HG02678 (cell line): ENCODE measurements around the gene FSTL3.
"Not testable (repeated sequence)": the region's sequence is repeated elsewhere in the genome, so short reads cannot be mapped to it uniquely, and the experiment has no call there.

Experiments used
- ATAC-seq: cut with Tn5 transposase; IDR thresholded peaks from one replicate; pipeline ENCODE4 v1.9.1; 2021; ENCODE audit warnings: mild to moderate bottlenecking, moderate library complexity; ENCODE audit not compliant: unreplicated experiment

The FSTL3 gene

GRCh38 chr19:676339-677105, at the start of gene FSTL3:
TSS of gene FSTL3 (plus strand) at chr19:676392. CDS start at chr19:676424, 32 bp downstream.
- no peak for ATAC-seq

GRCh38 chr19:626566-626965, 49.6 kb upstream of the FSTL3 start:
- ATAC-seq: not testable (repeated sequence)

- ATAC-seq: no peak
These were observed 48.0 kb upstream of the FSTL3 start for GRCh38 chr19:628168-628567.

GRCh38 chr19:629515-629914, 46.7 kb upstream of the FSTL3 start:
- not testable (repeated sequence) for ATAC-seq

DNA sequence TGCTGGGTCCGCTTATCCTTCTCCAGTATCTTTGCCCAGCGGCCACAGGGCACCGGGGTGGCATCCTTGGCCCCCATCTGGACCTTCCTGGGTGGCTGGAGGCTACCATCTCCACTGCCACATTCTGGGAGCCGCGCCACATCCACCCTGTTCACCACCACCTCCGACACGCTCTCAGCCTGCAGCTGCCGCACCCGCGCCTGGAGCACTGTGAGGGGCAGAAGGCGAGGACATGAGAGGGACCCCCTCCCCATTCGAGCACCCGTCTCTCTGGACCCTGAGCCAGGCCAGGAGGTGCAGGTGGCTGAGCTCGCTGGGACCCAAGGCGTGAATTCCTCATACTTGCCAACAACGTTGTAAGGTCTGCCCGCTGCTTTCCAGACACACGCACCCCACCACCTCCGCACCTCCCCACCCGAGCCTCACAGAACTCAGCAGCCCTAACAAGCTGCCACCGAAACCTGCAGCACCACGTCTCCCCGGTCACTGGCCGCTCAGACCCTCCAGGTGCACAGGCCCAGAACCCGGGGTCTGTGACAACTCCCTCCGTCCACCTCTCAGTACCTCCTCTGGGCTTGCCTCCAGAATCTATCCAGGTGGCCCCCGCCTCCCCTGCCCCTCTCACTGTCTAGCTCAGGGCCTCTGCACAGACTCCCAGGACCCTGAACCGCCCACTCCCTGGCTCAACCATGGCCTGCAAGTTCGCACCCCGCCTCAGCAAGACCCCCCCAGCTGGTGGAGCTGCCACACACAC, 46.1 kb upstream of the FSTL3 start:
- no peak for ATAC-seq

GRCh38 chr19:632579-633067, 43.6 kb upstream of the FSTL3 start:
- peak; percentile 6 for ATAC-seq

GRCh38 chr19:633068-633785, 43.0 kb upstream of the FSTL3 start, which contains the start of gene POLRMT:
TSS of gene POLRMT (minus strand) at chr19:633537. CDS start at chr19:633512, 25 bp downstream.
- ATAC-seq: peak; percentile 91

DNA sequence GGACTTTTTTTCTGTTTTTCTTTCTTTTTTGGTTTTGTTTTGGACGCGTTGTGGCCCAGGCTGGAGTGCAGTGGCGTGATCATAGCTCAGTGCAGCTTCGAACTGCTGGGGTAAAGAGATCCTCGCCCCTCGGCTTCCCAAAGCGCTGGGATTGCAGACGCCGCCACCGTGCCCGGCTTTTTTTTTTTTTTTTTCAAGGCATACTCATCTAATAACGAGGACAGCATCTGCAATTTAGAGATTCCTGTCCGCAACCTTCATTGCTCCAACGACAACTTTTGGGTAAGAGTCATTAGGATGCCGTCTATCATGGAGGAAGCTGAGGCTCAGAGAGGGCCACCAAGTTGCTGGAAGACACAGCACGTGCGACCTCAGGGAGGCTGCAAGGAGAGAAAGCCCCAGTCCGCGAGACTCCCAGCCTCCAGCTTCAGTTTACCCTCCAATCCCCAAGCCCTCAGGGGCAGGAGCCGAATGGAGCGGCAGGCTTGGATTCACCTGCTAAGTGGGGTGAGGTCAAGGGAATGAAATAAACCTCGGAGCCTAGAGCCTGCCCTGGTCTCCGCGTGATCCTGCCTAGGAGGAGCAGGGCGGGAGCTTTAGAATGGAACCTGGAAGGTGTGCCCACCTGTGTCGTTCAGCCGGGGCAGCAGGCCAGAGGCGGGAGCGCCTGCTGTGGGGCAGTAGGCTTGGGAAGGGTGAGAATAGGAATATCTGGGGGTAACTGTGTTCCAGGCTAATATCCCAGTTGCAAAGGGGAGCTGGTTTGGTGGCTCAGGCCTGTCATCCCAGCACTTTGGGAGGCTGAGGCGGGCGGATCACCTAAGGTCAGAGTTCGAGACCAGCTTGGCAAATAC, 42.2 kb upstream of the FSTL3 start:
- ATAC-seq: no peak

DNA sequence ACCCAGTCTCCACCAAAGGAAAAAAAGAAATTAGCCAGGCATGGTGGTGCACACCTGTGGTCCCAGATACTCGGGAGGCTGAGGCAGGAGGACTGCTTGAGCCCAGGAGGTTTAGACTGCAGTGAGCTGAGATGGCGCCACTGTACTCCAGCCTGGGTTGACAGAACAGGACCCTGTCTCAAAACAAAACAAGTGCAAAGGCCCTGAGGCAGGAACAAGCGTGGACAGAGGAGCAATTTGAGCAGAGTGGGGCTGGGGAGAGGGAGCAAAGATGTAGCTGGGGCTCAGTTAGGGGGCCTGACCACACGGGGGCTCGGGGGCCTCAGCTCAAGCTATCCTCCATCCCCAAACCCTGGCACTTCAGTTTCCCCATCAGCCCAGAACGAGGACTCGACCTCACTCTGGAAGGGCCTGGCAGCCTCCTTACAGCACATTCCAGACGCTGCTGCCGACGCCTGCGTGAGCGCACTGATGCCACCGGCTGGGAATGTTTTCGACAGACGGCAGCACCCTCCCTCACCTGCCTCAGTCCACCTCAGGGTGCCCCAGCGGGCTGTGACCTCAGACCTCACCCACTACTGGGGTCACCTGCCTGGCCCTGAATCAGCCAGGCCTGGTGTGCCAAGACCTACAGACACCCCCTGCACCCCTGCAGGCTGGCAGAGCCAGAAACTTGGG, 41.1 kb upstream of the FSTL3 start:
- no peak for ATAC-seq

DNA sequence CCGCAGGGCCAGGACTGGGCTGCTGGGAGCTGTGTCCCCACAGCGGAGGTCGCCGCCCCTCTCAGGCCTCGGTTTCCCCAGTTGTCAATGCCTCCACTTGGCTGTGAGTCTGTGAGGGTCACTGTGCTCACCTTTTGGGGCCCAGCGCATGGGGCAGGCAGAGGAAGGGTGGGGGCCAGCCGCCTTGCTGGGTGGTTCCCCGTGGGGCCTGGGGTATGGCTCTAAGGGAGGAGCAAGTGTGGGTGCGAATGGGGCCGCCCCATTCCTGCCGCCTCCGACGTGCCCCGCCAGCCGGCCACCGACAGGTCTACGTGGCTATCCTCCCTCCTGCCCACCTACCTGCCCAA, 37.3 kb upstream of the FSTL3 start:
- no peak for ATAC-seq

- peak; percentile 60 for ATAC-seq
These were observed 36.7 kb upstream of the FSTL3 start, which contains the start of gene FGF22 for GRCh38 chr19:639253-640160. TSS of gene FGF22 (plus strand) at chr19:639879. CDS start at chr19:639926, 47 bp downstream.

- no peak for ATAC-seq
These were observed 36.0 kb upstream of the FSTL3 start for GRCh38 chr19:640161-640558.

DNA sequence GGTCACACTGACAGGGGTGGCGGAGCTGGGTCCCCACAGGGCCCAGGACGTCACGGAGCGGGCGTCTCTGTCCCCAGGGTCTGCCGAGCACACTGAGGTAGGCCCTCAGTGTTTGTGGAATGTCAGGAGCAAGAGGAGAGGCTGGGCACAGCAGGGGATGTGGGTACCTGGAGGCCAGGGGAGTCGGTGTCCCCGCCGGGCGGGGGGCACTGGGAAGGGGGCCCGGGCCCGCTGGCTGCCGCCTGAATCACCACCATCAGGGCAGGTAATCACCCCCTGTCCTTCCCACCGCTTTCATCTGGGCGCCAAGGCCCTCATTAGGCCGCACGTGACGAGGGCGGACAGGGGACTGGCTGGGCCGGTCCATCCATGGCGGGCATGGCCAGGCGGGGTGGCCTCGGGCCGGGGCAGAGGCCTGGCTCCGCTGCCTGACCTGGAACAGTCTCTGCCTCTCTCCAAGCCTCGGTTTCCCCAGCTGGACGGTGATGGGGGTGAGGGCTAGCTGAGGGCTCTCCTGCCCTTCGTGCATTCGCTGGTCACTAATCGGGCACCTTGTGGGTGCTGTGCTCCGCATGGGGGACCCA, 35.5 kb upstream of the FSTL3 start:
- ATAC-seq: no peak

DNA sequence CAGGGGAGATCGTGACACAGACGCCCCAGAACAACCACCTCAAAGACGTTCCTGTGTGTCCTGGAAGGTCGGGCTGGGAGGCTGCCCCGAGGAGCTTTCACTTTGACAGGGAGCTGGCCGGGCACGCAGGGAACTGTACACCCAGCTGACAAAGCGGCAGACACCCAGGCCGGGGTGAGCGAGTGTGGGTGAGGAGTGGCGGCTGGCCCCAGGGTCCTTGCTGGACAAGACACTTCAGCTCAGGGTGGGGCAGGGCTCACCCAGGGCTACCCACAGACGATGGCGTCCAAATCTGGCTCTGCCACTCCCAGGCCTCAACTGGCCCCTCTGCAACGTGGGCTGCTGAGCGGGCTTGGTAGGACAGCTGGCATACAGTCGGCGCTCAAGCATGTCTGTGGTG, 34.5 kb upstream of the FSTL3 start:
- no peak for ATAC-seq

DNA sequence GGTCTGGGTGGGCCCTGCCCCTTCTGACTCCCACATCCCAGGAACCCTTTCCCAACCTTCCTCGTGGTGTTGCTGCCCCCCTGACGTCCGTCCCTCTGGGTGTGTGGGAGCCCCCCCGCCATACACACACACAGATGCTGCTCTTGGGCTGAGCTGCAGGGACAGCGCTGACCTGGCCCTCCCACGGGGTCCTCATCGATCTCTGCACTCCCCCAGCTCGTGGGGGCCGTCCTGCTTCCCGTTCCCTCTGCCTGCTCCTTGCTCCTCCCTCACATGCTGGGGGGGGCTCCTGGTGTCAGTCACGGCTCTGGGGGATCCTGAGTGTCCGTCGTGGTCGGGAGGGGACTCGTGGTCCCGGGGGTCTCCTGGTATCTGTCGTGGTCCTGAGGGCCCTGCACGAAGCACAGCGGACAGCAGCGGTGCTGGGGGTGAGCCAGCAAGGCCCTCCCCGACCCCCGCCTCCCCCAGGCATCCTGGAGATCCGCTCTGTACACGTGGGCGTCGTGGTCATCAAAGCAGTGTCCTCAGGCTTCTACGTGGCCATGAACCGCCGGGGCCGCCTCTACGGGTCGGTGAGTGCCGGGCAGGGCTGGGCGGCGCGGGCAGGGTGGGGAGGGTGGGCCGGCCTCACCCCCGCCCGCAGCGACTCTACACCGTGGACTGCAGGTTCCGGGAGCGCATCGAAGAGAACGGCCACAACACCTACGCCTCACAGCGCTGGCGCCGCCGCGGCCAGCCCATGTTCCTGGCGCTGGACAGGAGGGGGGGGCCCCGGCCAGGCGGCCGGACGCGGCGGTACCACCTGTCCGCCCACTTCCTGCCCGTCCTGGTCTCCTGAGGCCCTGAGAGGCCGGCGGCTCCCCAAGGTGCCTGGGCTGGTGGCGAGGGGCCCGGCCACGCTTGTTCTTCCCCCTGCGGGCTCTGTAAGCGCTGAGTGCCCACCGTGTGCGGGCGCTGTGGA, 33.1 kb upstream of the FSTL3 start:
- ATAC-seq: no peak

DNA sequence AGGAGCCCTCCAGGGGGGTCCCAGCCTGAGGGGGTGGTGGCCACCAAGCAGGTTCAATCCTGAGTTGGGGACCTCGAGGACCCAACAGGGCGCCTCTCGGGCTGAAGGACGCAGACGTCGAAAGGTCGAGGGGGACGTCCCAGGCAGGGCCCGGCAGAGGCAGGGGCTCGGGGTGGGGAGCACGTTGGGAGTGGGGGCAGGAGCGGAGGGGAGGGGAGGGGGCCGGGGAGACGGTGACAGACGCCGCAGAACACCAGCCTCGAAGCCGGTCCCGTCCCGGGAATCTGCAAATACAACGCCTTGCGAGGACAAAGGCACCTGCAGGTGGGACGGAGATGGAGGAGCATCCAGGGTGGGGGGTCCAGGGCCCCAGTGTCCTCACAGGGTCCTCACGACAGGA, 32.5 kb upstream of the FSTL3 start:
- ATAC-seq: no peak

DNA sequence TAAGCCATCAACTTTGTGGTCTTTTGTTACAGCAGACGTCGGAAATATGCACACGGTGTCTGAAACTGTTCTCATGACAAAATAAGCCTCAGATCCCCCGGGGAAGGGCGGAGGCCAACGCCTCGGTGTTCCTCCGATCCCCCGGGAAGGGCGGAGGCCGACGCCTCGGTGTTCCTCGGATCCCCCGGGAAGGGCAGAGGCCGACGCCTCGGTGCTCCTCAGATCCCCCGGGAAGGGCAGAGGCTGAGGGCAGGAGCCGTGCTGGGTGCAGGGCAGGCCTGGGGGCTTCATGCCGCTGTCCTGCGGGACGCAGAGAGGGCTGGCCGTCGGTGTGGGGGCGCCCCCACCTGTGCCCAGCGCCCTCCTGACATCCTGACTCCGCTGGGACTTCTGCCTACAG, 31.8 kb upstream of the FSTL3 start:
- no peak for ATAC-seq
